ENCODE results near the gene TMEM19.
"Not testable (repeated sequence)": the region's sequence is repeated elsewhere in the genome, so short reads cannot be mapped to it uniquely, and the experiment has no call there.

TMEM19 gene

GRCh38 chr12:71666259-71666658, 19.6 kb upstream of the TMEM19 start:
- DNase-seq: no peak

GRCh38 chr12:71671311-71671710, 14.6 kb upstream of the TMEM19 start:
- DNase-seq: no peak

GRCh38 chr12:71671816-71672215, 14.1 kb upstream of the TMEM19 start:
- no peak for DNase-seq

- no peak for DNase-seq
Observed at GRCh38 chr12:71682466-71682865, 3.4 kb upstream of the TMEM19 start.

GRCh38 chr12:71683633-71684032, 2.2 kb upstream of the TMEM19 start:
- DNase-seq: no peak

GRCh38 chr12:71684081-71684480, 1.8 kb upstream of the TMEM19 start:
- no peak for DNase-seq

GRCh38 chr12:71685312-71685906, 473 bp upstream of the TMEM19 start:
- no peak for DNase-seq

- DNase-seq: no peak
Observed at GRCh38 chr12:71686658-71687025, 760 bp downstream of the TMEM19 start.

- not testable (repeated sequence) for DNase-seq
Observed at GRCh38 chr12:71687172-71687571, 1.3 kb downstream of the TMEM19 start.

GRCh38 chr12:71688961-71689570, 3.2 kb downstream of the TMEM19 start:
- no peak for DNase-seq

GRCh38 chr12:71691504-71692129, 5.7 kb downstream of the TMEM19 start:
- DNase-seq: no peak

- DNase-seq: no peak
Observed at GRCh38 chr12:71693126-71693525, 7.2 kb downstream of the TMEM19 start.

GRCh38 chr12:71693651-71694050, 7.8 kb downstream of the TMEM19 start:
- not testable (repeated sequence) for DNase-seq

GRCh38 chr12:71694099-71694820, 8.4 kb downstream of the TMEM19 start:
- no peak for DNase-seq

- no peak for DNase-seq
Observed at GRCh38 chr12:71695782-71696181, 9.9 kb downstream of the TMEM19 start.

GRCh38 chr12:71702181-71702580, 16.3 kb downstream of the TMEM19 start:
- DNase-seq: not testable (repeated sequence)

GRCh38 chr12:71702590-71702989, 16.7 kb downstream of the TMEM19 start:
- DNase-seq: no peak

GRCh38 chr12:71703206-71703605, 17.3 kb downstream of the TMEM19 start:
- no peak for DNase-seq

- DNase-seq: no peak
Observed at GRCh38 chr12:71704920-71705319, 19.0 kb downstream of the TMEM19 start.

- DNase-seq: no peak
Observed at GRCh38 chr12:71708658-71709057, 22.8 kb downstream of the TMEM19 start.

GRCh38 chr12:71710276-71711125, 24.6 kb downstream of the TMEM19 start:
- no peak for DNase-seq

- DNase-seq: no peak
Observed at GRCh38 chr12:71718611-71719010, 32.7 kb downstream of the TMEM19 start.
